Hepatocyte (in vitro differentiated cells): ENCODE measurements around the gene SDK1. TPM values are rescaled to one million over a fixed set of nuclear protein-coding genes. Genes with fewer than 3 reads are reported as not detected.

Experiments used
- DNase-seq: peaks from one replicate; pipeline ENCODE4 v3.0.0-alpha.2; 2016; ENCODE audit warnings: low spot score
- H2AFZ ChIP-seq: fragments of 200-600 bp; sonication (generic); 2 replicates; pipeline ENCODE4 v1.6.0; 2016; ENCODE audit warnings: antibody characterized with exemption, mild to moderate bottlenecking
- H3K27ac ChIP-seq: fragments of 200-600 bp; sonication (generic); 2 replicates; pipeline ENCODE4 v1.5.1; 2016; ENCODE audit warnings: mild to moderate bottlenecking
- H3K27me3 ChIP-seq: fragments of 200-600 bp; sonication (generic); 2 replicates; pipeline ENCODE4 v1.6.1; 2016
- H3K36me3 ChIP-seq: fragments of 200-600 bp; sonication (generic); replicated peaks from 2 replicates; pipeline ENCODE4 v1.5.1; 2016; ENCODE audit warnings: low read depth; ENCODE audit not compliant: insufficient read depth
- H3K4me1 ChIP-seq: fragments of 200-600 bp; sonication (generic); 2 replicates; pipeline ENCODE4 v1.5.1; 2016; ENCODE audit warnings: mild to moderate bottlenecking, moderate library complexity; ENCODE audit not compliant: insufficient read depth
- H3K4me2 ChIP-seq: fragments of 200-600 bp; sonication (generic); 2 replicates; pipeline ENCODE4 v1.6.0; 2016
- H3K4me3 ChIP-seq: fragments of 200-600 bp; sonication (generic); 2 replicates; pipeline ENCODE4 v1.5.1; 2016; ENCODE audit warnings: mild to moderate bottlenecking
- H3K79me2 ChIP-seq: fragments of 200-600 bp; sonication (generic); 2 replicates; pipeline ENCODE4 v1.6.0; 2017; ENCODE audit warnings: mild to moderate bottlenecking
- H3K9me2 ChIP-seq: fragments of 200-600 bp; sonication (generic); replicated peaks from 2 replicates; pipeline ENCODE4 v1.6.0; 2017; ENCODE audit warnings: mild to moderate bottlenecking; ENCODE audit not compliant: insufficient read depth
- H3K9me3 ChIP-seq: fragments of 200-600 bp; sonication (generic); 2 replicates; pipeline ENCODE4 v1.5.1; 2016; ENCODE audit warnings: low read depth, mild to moderate bottlenecking
- H4K20me1 ChIP-seq: fragments of 200-600 bp; sonication (generic); 2 replicates; pipeline ENCODE4 v1.6.0; 2016; ENCODE audit warnings: mild to moderate bottlenecking; ENCODE audit not compliant: insufficient read depth, poor library complexity, severe bottlenecking
- CTCF ChIP-seq: fragments of 200-600 bp; sonication (generic); IDR thresholded peaks from 2 replicates; pipeline ENCODE4 v1.5.1; 2016; ENCODE audit warnings: antibody characterized with exemption, mild to moderate bottlenecking; ENCODE audit not compliant: poor library complexity
- EZH2 ChIP-seq: fragments of 200-600 bp; sonication (generic); IDR thresholded peaks from 2 replicates; pipeline ENCODE4 v1.6.1; 2016; ENCODE audit warnings: antibody characterized with exemption, mild to moderate bottlenecking, borderline replicate concordance
- EZH2phosphoT487 ChIP-seq: fragments of 200-600 bp; sonication (generic); IDR thresholded peaks from one replicate; pipeline ENCODE4 v1.6.1; 2018; ENCODE audit warnings: antibody characterized with exemption, mild to moderate bottlenecking, low read depth, moderate library complexity; ENCODE audit not compliant: unreplicated experiment, severe bottlenecking
- WGBS: methylation state at CpG from one replicate; pipeline ENCODE4 v1.1.6; 2016; ENCODE audit warnings: low lambda C conversion rate; ENCODE audit errors: missing lambda C conversion rate; 5-methylcytosine and 5-hydroxymethylcytosine counted together
- polyA plus RNA-seq: library from polyadenylated mRNA; unstranded; fragments of >200 nt; fragmentation: Nextera tagmentation; extraction: Ambion mirVana; gene quantifications from 2 replicates; pipeline ENCODE4 v1.2.1, GENCODE V29; 2016
- total RNA-seq: library from RNA; depleted of rRNA; stranded (reverse); fragments of >200 nt; gene quantifications from 2 replicates; pipeline ENCODE4 v1.2.3, GENCODE V29; 2014

SDK1 gene
- total and polyA plus RNA-seq, 2 experiments from 2014 or later: 4.3 to 10.0 TPM

- H3K36me3 ChIP-seq: no peaks in the 10 kb centered on the region
- no peaks in the 10 kb centered on the region for H3K9me3 ChIP-seq
- DNase-seq: no peak
- WGBS: 91% methylated on average over 9 of the region's 9 CpGs
- H3K79me2 ChIP-seq: no peaks in the 10 kb centered on the region
- H2AFZ ChIP-seq: no peak overlapping the region
- TF ChIP-seq EZH2phosphoT487 (no peak), CTCF (no peak), EZH2 (no peak)
- no peak overlapping the region for H3K27ac ChIP-seq
- no peaks in the 10 kb centered on the region for H3K9me2 ChIP-seq
- no peaks in the 10 kb centered on the region for H3K27me3 ChIP-seq
- no peak overlapping the region for H3K4me3 ChIP-seq
- no peaks in the 10 kb centered on the region for H4K20me1 ChIP-seq
- no peak overlapping the region for H3K4me2 ChIP-seq
- no peaks in the 10 kb centered on the region for H3K4me1 ChIP-seq
These were observed 506.8 kb downstream of the SDK1 start for GRCh38 chr7:3807824-3808223.

- no peaks in the 10 kb centered on the region for H4K20me1 ChIP-seq
- no peak overlapping the region for H3K4me3 ChIP-seq
- H3K27ac ChIP-seq: no peak overlapping the region
- H3K4me1 ChIP-seq: no peaks in the 10 kb centered on the region
- H3K9me3 ChIP-seq: no peaks in the 10 kb centered on the region
- no peaks in the 10 kb centered on the region for H3K36me3 ChIP-seq
- TF ChIP-seq EZH2phosphoT487 (no peak), EZH2 (no peak), CTCF (no peak)
- no peaks in the 10 kb centered on the region for H3K79me2 ChIP-seq
- DNase-seq: no peak
- no peak overlapping the region for H3K4me2 ChIP-seq
- 91% methylated on average over 6 of the region's 6 CpGs for WGBS
- H2AFZ ChIP-seq: no peak overlapping the region
- H3K9me2 ChIP-seq: no peaks in the 10 kb centered on the region
- no peaks in the 10 kb centered on the region for H3K27me3 ChIP-seq
These were observed 520.4 kb downstream of the SDK1 start for GRCh38 chr7:3821488-3821887.

- Histone ChIP-seq H3K27me3 (no peaks in the 10 kb centered on the region), H3K4me3 (no peak overlapping the region), H3K9me2 (no peaks in the 10 kb centered on the region), H3K27ac (no peak overlapping the region), H3K36me3 (no peaks in the 10 kb centered on the region), H2AFZ (no peak overlapping the region), H3K4me2 (no peak overlapping the region), H4K20me1 (no peaks in the 10 kb centered on the region), H3K4me1 (no peaks in the 10 kb centered on the region), H3K9me3 (no peaks in the 10 kb centered on the region), H3K79me2 (no peaks in the 10 kb centered on the region)
- no peak for TF ChIP-seq EZH2
- no peak for TF ChIP-seq CTCF
- no peak for TF ChIP-seq EZH2phosphoT487
- no peak for DNase-seq
- WGBS: 66% methylated on average over 3 of the region's 3 CpGs
These were observed 524.4 kb downstream of the SDK1 start for GRCh38 chr7:3825491-3825890.

DNA sequence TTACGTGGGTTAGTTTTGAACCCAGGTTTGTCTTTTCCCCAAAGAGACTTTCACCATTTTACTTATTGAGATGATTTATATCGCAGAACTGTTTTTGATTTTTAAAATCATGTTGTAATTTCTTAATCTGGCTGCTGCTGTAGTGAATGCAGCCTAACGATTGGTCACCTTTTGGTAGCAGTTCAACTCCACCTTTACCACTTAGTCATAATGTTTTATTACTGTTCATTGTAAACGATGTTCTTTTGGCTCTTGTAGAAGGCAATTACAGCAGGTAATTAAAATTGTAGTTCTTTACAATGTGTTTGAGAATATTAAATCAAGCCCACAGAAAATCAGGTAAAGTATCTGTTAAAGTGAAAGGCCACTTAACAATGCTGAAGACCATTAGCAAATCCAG lies 531.1 kb downstream of the SDK1 start:
- Histone ChIP-seq H4K20me1 (no peaks in the 10 kb centered on the region), H2AFZ (no peak overlapping the region), H3K4me2 (no peak overlapping the region), H3K27me3 (no peaks in the 10 kb centered on the region), H3K36me3 (no peaks in the 10 kb centered on the region), H3K27ac (no peak overlapping the region), H3K9me2 (no peaks in the 10 kb centered on the region), H3K4me3 (no peak overlapping the region), H3K9me3 (no peaks in the 10 kb centered on the region), H3K79me2 (no peaks in the 10 kb centered on the region), H3K4me1 (no peaks in the 10 kb centered on the region)
- TF ChIP-seq CTCF (no peak), EZH2phosphoT487 (no peak), EZH2 (no peak)
- no peak for DNase-seq
- WGBS: 80% methylated on average over 4 of the region's 4 CpGs
